Thyroid gland (tissue), 4 donors: ENCODE data around the gene BRINP1.

Experiments
- POLR2A ChIP-seq, 2 donors: fragments of 450-650 bp; IDR thresholded peaks; one replicate each; pipeline ENCODE4 v1.6.1; 2017; ENCODE audit warnings: antibody characterized with exemption in 2 of 2, mild to moderate bottlenecking in 2 of 2, moderate library complexity in 1 of 2
- TF ChIP-seq, protein P1 (sequence below), 6 experiments: fragments of 200-600 bp in 3 of 6; fragments of 450-650 bp in 3 of 6; sonication (generic) in 3 of 6; IDR thresholded peaks; one replicate each; pipeline ENCODE4 v1.5.1; 2016 to 2019; ENCODE audit warnings: antibody characterized with exemption in 6 of 6, mild to moderate bottlenecking in 2 of 6, inconsistent platforms in 1 of 6, moderate library complexity in 1 of 6

DNA sequence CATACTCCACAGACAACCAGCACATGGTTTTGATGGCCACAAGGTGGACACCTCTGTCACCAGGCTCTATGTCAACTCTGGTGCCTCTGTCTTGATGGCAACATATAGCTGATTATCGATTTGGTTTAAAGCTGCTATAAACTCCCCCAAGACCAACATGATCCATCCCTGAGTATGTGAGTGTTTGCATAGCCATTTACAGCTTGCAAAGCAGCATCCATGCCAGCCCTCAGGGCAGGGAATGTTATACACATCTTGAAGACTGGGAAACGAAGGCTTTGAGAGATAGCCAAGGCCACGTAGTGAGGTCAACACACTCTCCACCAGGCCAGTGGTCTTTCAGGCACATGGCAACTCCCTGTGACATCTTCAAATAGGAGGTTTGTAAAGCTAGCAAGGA lies 40.3 kb upstream of the BRINP1 start:
- TF ChIP-seq, protein P1, sequence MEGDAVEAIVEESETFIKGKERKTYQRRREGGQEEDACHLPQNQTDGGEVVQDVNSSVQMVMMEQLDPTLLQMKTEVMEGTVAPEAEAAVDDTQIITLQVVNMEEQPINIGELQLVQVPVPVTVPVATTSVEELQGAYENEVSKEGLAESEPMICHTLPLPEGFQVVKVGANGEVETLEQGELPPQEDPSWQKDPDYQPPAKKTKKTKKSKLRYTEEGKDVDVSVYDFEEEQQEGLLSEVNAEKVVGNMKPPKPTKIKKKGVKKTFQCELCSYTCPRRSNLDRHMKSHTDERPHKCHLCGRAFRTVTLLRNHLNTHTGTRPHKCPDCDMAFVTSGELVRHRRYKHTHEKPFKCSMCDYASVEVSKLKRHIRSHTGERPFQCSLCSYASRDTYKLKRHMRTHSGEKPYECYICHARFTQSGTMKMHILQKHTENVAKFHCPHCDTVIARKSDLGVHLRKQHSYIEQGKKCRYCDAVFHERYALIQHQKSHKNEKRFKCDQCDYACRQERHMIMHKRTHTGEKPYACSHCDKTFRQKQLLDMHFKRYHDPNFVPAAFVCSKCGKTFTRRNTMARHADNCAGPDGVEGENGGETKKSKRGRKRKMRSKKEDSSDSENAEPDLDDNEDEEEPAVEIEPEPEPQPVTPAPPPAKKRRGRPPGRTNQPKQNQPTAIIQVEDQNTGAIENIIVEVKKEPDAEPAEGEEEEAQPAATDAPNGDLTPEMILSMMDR (IDR thresholded peaks at IDR 0.05): no peak
- no peak for TF ChIP-seq POLR2A (IDR thresholded peaks at IDR 0.05)
